HepG2 (cell line): ENCODE results near the gene PLXND1. TPM values are rescaled to one million over a fixed set of nuclear protein-coding genes. Genes with fewer than 3 reads are reported as not detected.
A peak's percentile ranks its signal among the peaks of the same experiment; 100 is the strongest.

ENCODE experiments used
- ATAC-seq: fragments of 200-7000 bp; cut with Tn5 transposase; 3 replicates; pipeline ENCODE4 v1.9.1; 2020; ENCODE audit warnings: mild to moderate bottlenecking, moderate library complexity
- BruUV-seq: library from RNA; stranded (reverse); fragments of 400-500 nt; replicated peaks from 2 replicates; lab custom pipeline; 2021; lab: Mats Ljungman, UMichigan
- CTCF ChIA-PET: fragments of 300-600 bp; formaldehyde crosslinking; extraction: SDS; loops from one replicate; lab custom pipeline; 2021; ENCODE audit warnings: low total read pairs, inconsistent platforms, low intra/inter-chr PET ratio; lab: Yijun Ruan, JAX
- POLR2A ChIA-PET: fragments of 350-600 bp; sonication (Branson Sonifier 250); formaldehyde crosslinking; loops from one replicate; lab custom pipeline; 2020; ENCODE audit warnings: antibody characterized with exemption, inconsistent platforms; lab: Yijun Ruan, JAX
- DNase-seq: peaks from one replicate; pipeline ENCODE4 v3.0.0-alpha.2; 2015; ENCODE audit warnings: low spot score
- FAIRE-seq: peaks from 3 replicates; lab custom pipeline; 2011; peaks lifted over from hg19 to GRCh38; lab: Jason Lieb, UNC
- H2AFZ ChIP-seq: one replicate; pipeline ENCODE4 v1.6.1; 2011; ENCODE audit warnings: low read length, inconsistent platforms
- H3K27ac ChIP-seq: fragments of 300-600 bp; 3 replicates; pipeline ENCODE4 v1.8.0; 2011; ENCODE audit warnings: mixed run types, mild to moderate bottlenecking, mixed read lengths, low read length, inconsistent platforms; ENCODE audit not compliant: insufficient read depth; ENCODE audit errors: extremely low read length
- H3K27me3 ChIP-seq, 2 experiments: fragments of 200-600 bp in 1 of 2; 2 replicates in 1 of 2; 3 replicates in 1 of 2; pipeline versions ENCODE4 v1.6.0 to v1.8.0; 2011; ENCODE audit warnings: low read length in 2 of 2, mild to moderate bottlenecking in 2 of 2, moderate library complexity in 2 of 2, inconsistent platforms in 1 of 2; ENCODE audit not compliant: insufficient read depth in 2 of 2, control insufficient read depth in 1 of 2
- H3K36me3 ChIP-seq, 2 experiments: fragments of 200-600 bp in 1 of 2; replicated peaks in 1 of 2; 2 replicates in 1 of 2; 3 replicates in 1 of 2; pipeline versions ENCODE4 v1.5.1 to v1.8.0; 2011; ENCODE audit warnings: low read length in 2 of 2, inconsistent platforms in 1 of 2; ENCODE audit not compliant: insufficient read depth in 2 of 2, control insufficient read depth in 1 of 2
- H3K4me1 ChIP-seq: 2 replicates; pipeline ENCODE4 v1.5.1; 2012; ENCODE audit warnings: low read length, inconsistent platforms; ENCODE audit not compliant: insufficient read depth
- H3K4me2 ChIP-seq: 2 replicates; pipeline ENCODE4 v1.6.0; 2011; ENCODE audit warnings: low read depth, low read length, inconsistent platforms
- H3K4me3 ChIP-seq, 3 experiments: fragments of 200-600 bp in 1 of 3; sonication (generic), shearing (Covaris generic) in 1 of 3; replicated peaks in 1 of 3; 2 replicates each; pipeline ENCODE4 v1.5.1; 2011 to 2016; ENCODE audit warnings: low read length in 3 of 3, inconsistent platforms in 2 of 3, low read depth in 2 of 3, mild to moderate bottlenecking in 2 of 3, control low read depth in 1 of 3, mixed read lengths in 1 of 3; ENCODE audit not compliant: insufficient read depth in 1 of 3
- H3K79me2 ChIP-seq: one replicate; pipeline ENCODE4 v1.6.1; 2011; ENCODE audit warnings: low read length, inconsistent platforms; ENCODE audit not compliant: insufficient read depth
- H3K9ac ChIP-seq: 2 replicates; pipeline ENCODE4 v1.6.0; 2011; ENCODE audit warnings: mild to moderate bottlenecking, low read depth, low read length, inconsistent platforms; ENCODE audit not compliant: insufficient read depth
- H3K9me3 ChIP-seq: 2 replicates; pipeline ENCODE4 v1.5.1; 2012; ENCODE audit warnings: mild to moderate bottlenecking, low read length
- H4K20me1 ChIP-seq: 2 replicates; pipeline ENCODE4 v1.6.0; 2011; ENCODE audit warnings: inconsistent platforms, mild to moderate bottlenecking, low read length, moderate library complexity; ENCODE audit not compliant: insufficient read depth
- CCAR2 ChIP-seq: fragments of 200-400 bp; formaldehyde crosslinking; optimal IDR thresholded peaks from 2 replicates; pipeline ENCODE3; 2018; ENCODE audit warnings: low read depth, mild to moderate bottlenecking, low read length, moderate library complexity
- PHF8 ChIP-seq: sonication (generic); formaldehyde crosslinking; IDR thresholded peaks from 2 replicates; pipeline ENCODE4 v1.5.0; 2020; ENCODE audit warnings: missing genetic modification reagents
- ZNF850 ChIP-seq: sonication (generic); formaldehyde crosslinking; conservative IDR thresholded peaks from 2 replicates; pipeline ENCODE4 v1.9.0; 2021; ENCODE audit warnings: mild to moderate bottlenecking, missing genetic modification reagents
- WGBS: methylation state at CpG from one replicate; pipeline ENCODE4 v1.1.6; 2017; ENCODE audit warnings: low lambda C conversion rate; 5-methylcytosine and 5-hydroxymethylcytosine counted together
- in situ Hi-C: cut with HindIII; loops from 2 replicates; pipeline ENCODE4 v1.10.0; 2017; ENCODE audit warnings: low pct_unique_long_range_greater_than_20kb; ENCODE audit not compliant: extremely low pct_ligation_motif_present
- intact Hi-C: fragments of 100-400 bp; cut with micrococcal nuclease; formaldehyde crosslinking; loops from one replicate; pipeline ENCODE4 v1.10.0; 2022; ENCODE audit not compliant: unreplicated experiment
- polyA plus RNA-seq, 8 experiments: library from polyadenylated mRNA; depleted of rRNA in 3 of 8; stranded (reverse) in 7 of 8; unstranded in 1 of 8; fragments of >200 nt; fragmentation: Illumina TruSeq in 4 of 8; extraction: Trizol in 4 of 8; gene quantifications; 2 replicates each; pipeline versions ENCODE4 v1.2.1 to v1.2.3, GENCODE V29; 2011 to 2016; ENCODE audit warnings: low read depth in 4 of 8, missing spikeins in 1 of 8, mixed read lengths in 1 of 8; ENCODE audit not compliant: insufficient read depth in 1 of 8
- total RNA-seq, 5 experiments: library from RNA; depleted of rRNA; stranded (reverse); fragments of >200 nt; fragmentation: Illumina TruSeq; extraction: Trizol; gene quantifications; 2 replicates each; pipeline ENCODE4 v1.2.3, GENCODE V29; 2016; ENCODE audit warnings: low read depth in 1 of 5
- TF ChIP-seq, protein P1 (sequence below): sonication (generic); formaldehyde crosslinking; IDR thresholded peaks from 2 replicates; pipeline ENCODE4 v1.4.0; 2020; ENCODE audit warnings: missing genetic modification reagents, low read depth, mild to moderate bottlenecking, borderline replicate concordance
- TF ChIP-seq, protein P2 (sequence below): sonication (generic); formaldehyde crosslinking; IDR thresholded peaks from 2 replicates; pipeline ENCODE4 v1.5.1; 2020; ENCODE audit warnings: mild to moderate bottlenecking, missing genetic modification reagents, moderate library complexity

PLXND1 gene
- total and polyA plus RNA-seq, 2 of the 13 experiments (the other 11 are each of a cell fraction or from before 2014, with no cell fraction given) = 15.9 to 42.0 TPM

DNA sequence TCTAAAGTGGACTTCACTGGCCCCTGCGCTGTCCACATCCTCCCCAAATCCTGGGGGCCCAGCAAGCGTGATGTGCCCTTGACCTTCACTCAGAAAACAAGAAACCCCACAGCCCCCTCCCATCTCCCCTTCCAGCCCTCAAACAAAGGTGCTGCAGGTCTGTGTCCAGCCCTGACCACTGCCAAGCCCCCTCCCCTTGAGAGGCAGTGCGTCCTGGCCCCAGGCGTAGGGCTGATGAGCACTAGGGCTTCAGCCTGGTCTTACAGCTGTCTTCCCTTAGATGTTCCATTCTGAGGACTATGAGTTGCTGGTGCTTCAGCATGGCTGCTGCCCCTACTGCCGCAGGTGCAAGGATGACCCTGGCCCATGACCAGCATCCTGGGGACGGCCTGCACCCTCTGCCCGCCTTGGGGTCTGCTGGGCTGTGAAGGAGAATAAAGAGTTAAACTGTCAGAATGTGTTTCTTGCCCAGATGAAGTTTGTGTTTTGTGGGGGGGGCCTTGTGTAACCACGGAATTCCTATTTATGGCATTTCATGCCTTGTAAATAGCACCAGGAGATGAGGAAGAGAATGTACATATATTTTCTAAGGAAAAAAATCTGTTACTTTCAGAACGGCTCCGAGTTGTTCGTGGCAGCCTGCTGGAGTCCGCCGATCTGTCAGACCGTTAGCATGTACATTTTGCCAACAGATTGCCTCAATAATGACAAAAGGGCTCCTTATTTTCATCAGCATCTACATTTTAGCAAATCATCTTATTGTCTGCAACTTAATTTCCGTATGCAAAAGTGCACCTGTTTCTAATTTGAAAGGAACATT lies 86.4 kb downstream of the PLXND1 start:
- Histone ChIP-seq H3K9ac (no peak overlapping the region), H2AFZ (no peak overlapping the region), H3K9me3 (no peaks in the 10 kb centered on the region), H3K36me3 (no peaks in the 10 kb centered on the region), H3K79me2 (no peaks in the 10 kb centered on the region), H3K27me3 (no peaks in the 10 kb centered on the region), H3K4me1 (peaks cover 64% of the 10 kb centered on the region), H4K20me1 (no peaks in the 10 kb centered on the region), H3K4me3 (no peak overlapping the region), H3K27ac (no peak overlapping the region), H3K4me2 (no peak overlapping the region)
- no peak for TF ChIP-seq PHF8
- TF ChIP-seq, protein P1, sequence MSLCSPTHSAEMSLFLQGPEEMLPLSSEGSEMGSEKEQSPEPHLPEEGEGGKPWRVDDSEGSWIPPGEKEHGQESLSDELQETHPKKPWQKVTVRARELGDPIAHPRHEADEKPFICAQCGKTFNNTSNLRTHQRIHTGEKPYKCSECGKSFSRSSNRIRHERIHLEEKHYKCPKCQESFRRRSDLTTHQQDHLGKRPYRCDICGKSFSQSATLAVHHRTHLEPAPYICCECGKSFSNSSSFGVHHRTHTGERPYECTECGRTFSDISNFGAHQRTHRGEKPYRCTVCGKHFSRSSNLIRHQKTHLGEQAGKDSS (CRISPR knock-in tag) = no peak
- 85% methylated on average over 12 of the region's 15 CpGs for WGBS
- ChIA-PET CTCF (no interaction called here), POLR2A (no interaction called here)
- BruUV-seq = no TSS peak
- in situ Hi-C loops (no loop called here), intact Hi-C loops (no loop called here)
- DNase-seq (no peak), ATAC-seq (no peak), FAIRE-seq (no peak)

- no peak overlapping the region for H3K9ac ChIP-seq
- no peaks in the 10 kb centered on the region for H4K20me1 ChIP-seq
- ATAC-seq (no peak), FAIRE-seq (no peak), DNase-seq (no peak)
- 60% methylated on average over 2 of the region's 10 CpGs for WGBS
- H3K9me3 ChIP-seq = no peaks in the 10 kb centered on the region
- no peak for TF ChIP-seq CCAR2
- TF ChIP-seq, protein P2, sequence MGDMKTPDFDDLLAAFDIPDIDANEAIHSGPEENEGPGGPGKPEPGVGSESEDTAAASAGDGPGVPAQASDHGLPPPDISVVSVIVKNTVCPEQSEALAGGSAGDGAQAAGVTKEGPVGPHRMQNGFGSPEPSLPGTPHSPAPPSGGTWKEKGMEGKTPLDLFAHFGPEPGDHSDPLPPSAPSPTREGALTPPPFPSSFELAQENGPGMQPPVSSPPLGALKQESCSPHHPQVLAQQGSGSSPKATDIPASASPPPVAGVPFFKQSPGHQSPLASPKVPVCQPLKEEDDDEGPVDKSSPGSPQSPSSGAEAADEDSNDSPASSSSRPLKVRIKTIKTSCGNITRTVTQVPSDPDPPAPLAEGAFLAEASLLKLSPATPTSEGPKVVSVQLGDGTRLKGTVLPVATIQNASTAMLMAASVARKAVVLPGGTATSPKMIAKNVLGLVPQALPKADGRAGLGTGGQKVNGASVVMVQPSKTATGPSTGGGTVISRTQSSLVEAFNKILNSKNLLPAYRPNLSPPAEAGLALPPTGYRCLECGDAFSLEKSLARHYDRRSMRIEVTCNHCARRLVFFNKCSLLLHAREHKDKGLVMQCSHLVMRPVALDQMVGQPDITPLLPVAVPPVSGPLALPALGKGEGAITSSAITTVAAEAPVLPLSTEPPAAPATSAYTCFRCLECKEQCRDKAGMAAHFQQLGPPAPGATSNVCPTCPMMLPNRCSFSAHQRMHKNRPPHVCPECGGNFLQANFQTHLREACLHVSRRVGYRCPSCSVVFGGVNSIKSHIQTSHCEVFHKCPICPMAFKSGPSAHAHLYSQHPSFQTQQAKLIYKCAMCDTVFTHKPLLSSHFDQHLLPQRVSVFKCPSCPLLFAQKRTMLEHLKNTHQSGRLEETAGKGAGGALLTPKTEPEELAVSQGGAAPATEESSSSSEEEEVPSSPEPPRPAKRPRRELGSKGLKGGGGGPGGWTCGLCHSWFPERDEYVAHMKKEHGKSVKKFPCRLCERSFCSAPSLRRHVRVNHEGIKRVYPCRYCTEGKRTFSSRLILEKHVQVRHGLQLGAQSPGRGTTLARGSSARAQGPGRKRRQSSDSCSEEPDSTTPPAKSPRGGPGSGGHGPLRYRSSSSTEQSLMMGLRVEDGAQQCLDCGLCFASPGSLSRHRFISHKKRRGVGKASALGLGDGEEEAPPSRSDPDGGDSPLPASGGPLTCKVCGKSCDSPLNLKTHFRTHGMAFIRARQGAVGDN (CRISPR knock-in tag) = peak; percentile 37
- TF ChIP-seq ZNF850 (CRISPR knock-in tag) = no peak
- no TSS peak for BruUV-seq
- no peak overlapping the region for H2AFZ ChIP-seq
- H3K4me1 ChIP-seq = peaks cover 70% of the 10 kb centered on the region
- in situ Hi-C loops = no loop called here
- H3K27me3 ChIP-seq = no peaks in the 10 kb centered on the region
- ChIA-PET POLR2A (no interaction called here), CTCF (no interaction called here)
- no peak overlapping the region for H3K4me3 ChIP-seq
- H3K36me3 ChIP-seq = no peaks in the 10 kb centered on the region
- H3K27ac ChIP-seq = no peak overlapping the region
- H3K4me2 ChIP-seq = no peak overlapping the region
- intact Hi-C loops = no loop called here
- no peaks in the 10 kb centered on the region for H3K79me2 ChIP-seq
These were observed 87.0 kb downstream of the PLXND1 start for GRCh38 chr3:129519449-129519848.
